HCT116 (cell line): ENCODE measurements around the gene EARS2. TPM values are rescaled to one million over a fixed set of nuclear protein-coding genes. Genes with fewer than 3 reads are reported as not detected.

Experiments used
- ATAC-seq: fragments of 200-7000 bp; cut with Tn5 transposase; 2 replicates; pipeline ENCODE4 v1.9.1; 2020; ENCODE audit warnings: mild to moderate bottlenecking, moderate library complexity
- BruUV-seq: library from RNA; stranded (reverse); fragments of 400-500 nt; replicated peaks from 2 replicates; lab custom pipeline; 2021; lab: Mats Ljungman, UMichigan
- CTCF ChIA-PET: fragments of 300-600 bp; sonication (Branson Sonifier 250); formaldehyde crosslinking; loops from one replicate; lab custom pipeline; 2021; ENCODE audit warnings: antibody characterized with exemption; lab: Charles Lee
- POLR2A ChIA-PET: fragments of 300-600, 350-600 bp; sonication (Branson Sonifier 250); formaldehyde crosslinking; loops from one replicate; lab custom pipeline; 2021; ENCODE audit warnings: antibody characterized with exemption; lab: Charles Lee
- RAD21 ChIA-PET, 2 experiments: fragments of 300-600 bp; sonication (Branson Sonifier 250); formaldehyde crosslinking; loops; one replicate each; lab custom pipeline; 2023; ENCODE audit warnings: low total read pairs in 2 of 2; ENCODE audit not compliant: uncharacterized antibody in 2 of 2, unreplicated experiment in 2 of 2, low non-redundant PET in 1 of 2; lab: Charles Lee
- DNase-seq: peaks from one replicate; pipeline ENCODE4 v3.0.0-alpha.2; 2010; ENCODE audit warnings: low read depth, low spot score
- H2AFZ ChIP-seq: fragments of 200-600 bp; shearing (Covaris generic), sonication (generic); 2 replicates; pipeline ENCODE4 v1.6.1; 2017; ENCODE audit warnings: low read depth, mixed run types, mixed read lengths, antibody characterized with exemption, low read length; ENCODE audit not compliant: poor library complexity, severe bottlenecking
- H3K27ac ChIP-seq: 2 replicates; pipeline ENCODE4 v1.5.1; 2012; ENCODE audit warnings: low read depth, low read length
- H3K27me3 ChIP-seq: fragments of 200-600 bp; sonication (generic); 2 replicates; pipeline ENCODE4 v1.6.1; 2016; ENCODE audit warnings: mixed run types, low read length, mixed read lengths; ENCODE audit not compliant: insufficient read depth
- H3K36me3 ChIP-seq, 2 experiments: fragments of 200-500 bp in 1 of 2; fragments of 200-600 bp in 1 of 2; sonication (Bioruptor generic) in 1 of 2; sonication (generic) in 1 of 2; 2 replicates each; pipeline versions ENCODE4 v1.5.1 to v1.6.1; 2014 to 2016; ENCODE audit warnings: low read length in 2 of 2, inconsistent platforms in 1 of 2, mixed read lengths in 1 of 2, mixed run types in 1 of 2; ENCODE audit not compliant: insufficient read depth in 2 of 2, control insufficient read depth in 1 of 2
- H3K4me1 ChIP-seq, 2 experiments: fragments of 200-600 bp in 1 of 2; sonication (generic) in 1 of 2; 2 replicates each; pipeline versions ENCODE4 v1.5.1 to v1.6.1; 2012 to 2017; ENCODE audit warnings: low read length in 2 of 2, inconsistent platforms in 1 of 2, mild to moderate bottlenecking in 1 of 2, mixed read lengths in 1 of 2, mixed run types in 1 of 2, moderate library complexity in 1 of 2; ENCODE audit not compliant: insufficient read depth in 2 of 2, control insufficient read depth in 1 of 2
- H3K4me2 ChIP-seq: fragments of 200-600 bp; sonication (generic); 2 replicates; pipeline ENCODE4 v1.6.1; 2017; ENCODE audit warnings: mixed run types, low read length, mixed read lengths
- H3K4me3 ChIP-seq, 2 experiments: fragments of 200-600 bp in 1 of 2; sonication (generic) in 1 of 2; replicated peaks in 1 of 2; 2 replicates each; pipeline ENCODE4 v1.5.1; 2011 to 2016; ENCODE audit warnings: low read length in 2 of 2, control low read depth in 1 of 2, low read depth in 1 of 2, mild to moderate bottlenecking in 1 of 2, mixed read lengths in 1 of 2, mixed run types in 1 of 2
- H3K79me2 ChIP-seq: fragments of 200-600 bp; sonication (generic); 2 replicates; pipeline ENCODE4 v1.6.1; 2017; ENCODE audit warnings: mild to moderate bottlenecking, mixed run types, low read length, moderate library complexity, mixed read lengths; ENCODE audit not compliant: insufficient read depth
- H3K9ac ChIP-seq: fragments of 200-600 bp; sonication (generic); 2 replicates; pipeline ENCODE4 v1.6.1; 2016; ENCODE audit warnings: low read length, mixed read lengths
- H3K9me2 ChIP-seq: fragments of 200-600 bp; sonication (generic), shearing (Covaris generic); 2 replicates; pipeline ENCODE4 v1.6.1; 2017; ENCODE audit warnings: mixed run types, mild to moderate bottlenecking, moderate library complexity; ENCODE audit not compliant: insufficient read depth
- H3K9me3 ChIP-seq, 2 experiments: fragments of 200-500 bp in 1 of 2; fragments of 200-600 bp in 1 of 2; sonication (Bioruptor generic) in 1 of 2; sonication (generic) in 1 of 2; 2 replicates each; pipeline ENCODE4 v1.6.1; 2014 to 2017; ENCODE audit warnings: low read length in 2 of 2, mixed read lengths in 2 of 2, inconsistent platforms in 1 of 2, low read depth in 1 of 2, mild to moderate bottlenecking in 1 of 2, mixed run types in 1 of 2, moderate library complexity in 1 of 2; ENCODE audit not compliant: control insufficient read depth in 1 of 2, insufficient read depth in 1 of 2
- H4K20me1 ChIP-seq: fragments of 200-600 bp; sonication (generic), shearing (Covaris generic); 2 replicates; pipeline ENCODE4 v1.6.1; 2017; ENCODE audit warnings: mixed run types, mild to moderate bottlenecking, moderate library complexity; ENCODE audit not compliant: insufficient read depth
- CBX3 ChIP-seq: IDR thresholded peaks from 2 replicates; pipeline ENCODE4 v1.6.1; 2012; ENCODE audit warnings: low read depth
- ELF1 ChIP-seq: IDR thresholded peaks from 2 replicates; pipeline ENCODE4 v1.6.1; 2012; ENCODE audit warnings: low read depth, borderline replicate concordance
- EZH2 ChIP-seq: fragments of 200-600 bp; sonication (generic); IDR thresholded peaks from 2 replicates; pipeline ENCODE4 v1.6.1; 2017; ENCODE audit warnings: antibody characterized with exemption, mixed run types
- POLR2A ChIP-seq: IDR thresholded peaks from 2 replicates; pipeline ENCODE4 v1.7.0; 2011; ENCODE audit warnings: borderline replicate concordance; ENCODE audit not compliant: insufficient read depth, insufficient read length; ENCODE audit errors: extremely low read depth
- SIN3A ChIP-seq: IDR thresholded peaks from 2 replicates; pipeline ENCODE4 v1.6.1; 2012; ENCODE audit warnings: low read depth
- YY1 ChIP-seq: IDR thresholded peaks from 2 replicates; pipeline ENCODE4 v1.6.1; 2011; ENCODE audit warnings: low read length, low read depth, moderate library complexity, mild to moderate bottlenecking; ENCODE audit not compliant: insufficient replicate concordance; ENCODE audit errors: extremely low read depth
- ZNF274 ChIP-seq: fragments of 200-500 bp; sonication (Bioruptor generic); IDR thresholded peaks from 2 replicates; pipeline ENCODE4 v1.6.1; 2014; ENCODE audit warnings: mild to moderate bottlenecking, low read depth, low read length, inconsistent platforms
- intact Hi-C: fragments of 100-400 bp; cut with micrococcal nuclease; formaldehyde crosslinking; loops from 2 replicates; pipeline ENCODE4 v1.10.0; 2022
- total RNA-seq: library from RNA; stranded (reverse); gene quantifications from one replicate; pipeline ENCODE4 v1.2.1, GENCODE V29; 2021; ENCODE audit not compliant: unreplicated experiment
- TF ChIP-seq, protein P1 (sequence below): IDR thresholded peaks from 2 replicates; pipeline ENCODE4 v1.6.1; 2011; ENCODE audit warnings: mild to moderate bottlenecking, low read length, moderate library complexity; ENCODE audit not compliant: insufficient replicate concordance; ENCODE audit errors: extremely low read depth
- TF ChIP-seq, protein P2 (sequence below): IDR thresholded peaks from 2 replicates; pipeline ENCODE4 v1.6.1; 2012; ENCODE audit warnings: low read depth

The EARS2 gene
- total RNA-seq, 1 experiment from 2014 or later: 35.6 TPM

DNA sequence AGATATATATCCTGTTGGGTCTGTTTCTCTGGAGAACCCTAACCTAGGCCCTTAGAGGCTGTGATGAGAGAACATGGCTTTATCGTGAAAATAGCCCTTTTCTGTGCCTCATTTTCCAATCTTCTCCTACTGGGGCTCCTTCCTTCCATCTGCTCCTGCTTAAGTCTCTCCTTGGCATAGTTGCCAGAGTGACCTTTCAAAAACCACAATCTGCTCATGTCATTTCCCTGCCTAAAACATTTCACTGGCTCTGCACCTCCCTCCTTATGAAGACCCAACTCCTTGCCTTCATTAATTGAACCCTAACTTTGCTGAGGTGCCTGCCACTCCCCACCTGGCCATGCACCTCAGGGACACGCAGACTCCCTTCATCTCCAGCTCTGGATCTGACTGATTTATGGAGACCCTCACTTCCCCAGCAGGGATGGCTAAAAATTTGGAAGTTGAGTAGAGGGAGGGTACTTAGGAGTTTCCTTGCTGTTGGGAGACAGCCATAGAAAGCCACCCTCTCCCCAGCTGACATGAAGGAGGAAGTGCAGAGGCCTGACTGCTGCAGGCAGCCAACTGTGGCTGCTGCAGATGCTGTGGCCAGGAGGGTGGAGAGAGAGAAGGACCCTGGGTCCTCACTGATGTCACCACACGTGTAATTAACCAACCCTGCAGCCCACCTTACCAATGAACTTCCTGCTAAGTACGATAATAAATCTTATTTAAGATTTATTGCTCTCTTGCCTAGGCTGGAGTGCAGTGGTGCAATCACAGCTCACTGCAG, 40.6 kb downstream of the EARS2 start:
- H3K79me2 ChIP-seq: no peaks in the 10 kb centered on the region
- H3K4me2 ChIP-seq: no peak overlapping the region
- ATAC-seq (no peak), DNase-seq (no peak)
- no peak overlapping the region for H3K4me3 ChIP-seq
- H3K27ac ChIP-seq: no peak overlapping the region
- TF ChIP-seq ELF1 (no peak), POLR2A (no peak), SIN3A (no peak), ZNF274 (no peak)
- TF ChIP-seq, protein P1, sequence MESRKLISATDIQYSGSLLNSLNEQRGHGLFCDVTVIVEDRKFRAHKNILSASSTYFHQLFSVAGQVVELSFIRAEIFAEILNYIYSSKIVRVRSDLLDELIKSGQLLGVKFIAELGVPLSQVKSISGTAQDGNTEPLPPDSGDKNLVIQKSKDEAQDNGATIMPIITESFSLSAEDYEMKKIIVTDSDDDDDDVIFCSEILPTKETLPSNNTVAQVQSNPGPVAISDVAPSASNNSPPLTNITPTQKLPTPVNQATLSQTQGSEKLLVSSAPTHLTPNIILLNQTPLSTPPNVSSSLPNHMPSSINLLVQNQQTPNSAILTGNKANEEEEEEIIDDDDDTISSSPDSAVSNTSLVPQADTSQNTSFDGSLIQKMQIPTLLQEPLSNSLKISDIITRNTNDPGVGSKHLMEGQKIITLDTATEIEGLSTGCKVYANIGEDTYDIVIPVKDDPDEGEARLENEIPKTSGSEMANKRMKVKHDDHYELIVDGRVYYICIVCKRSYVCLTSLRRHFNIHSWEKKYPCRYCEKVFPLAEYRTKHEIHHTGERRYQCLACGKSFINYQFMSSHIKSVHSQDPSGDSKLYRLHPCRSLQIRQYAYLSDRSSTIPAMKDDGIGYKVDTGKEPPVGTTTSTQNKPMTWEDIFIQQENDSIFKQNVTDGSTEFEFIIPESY: no peak
- no peaks in the 10 kb centered on the region for H3K9me3 ChIP-seq
- no peak overlapping the region for H2AFZ ChIP-seq
- H3K9me2 ChIP-seq: no peaks in the 10 kb centered on the region
- ChIA-PET CTCF (no interaction called here), RAD21 (no interaction called here), POLR2A (no interaction called here)
- no peaks in the 10 kb centered on the region for H3K27me3 ChIP-seq
- no peak overlapping the region for H3K9ac ChIP-seq
- no TSS peak for BruUV-seq
- intact Hi-C loops: no loop called here
- no peaks in the 10 kb centered on the region for H4K20me1 ChIP-seq
- no peaks in the 10 kb centered on the region for H3K4me1 ChIP-seq
- peaks cover 0 to 9% of the 10 kb centered on the region in 2 experiments; a peak in 3 of 4 replicates for H3K36me3 ChIP-seq

DNA sequence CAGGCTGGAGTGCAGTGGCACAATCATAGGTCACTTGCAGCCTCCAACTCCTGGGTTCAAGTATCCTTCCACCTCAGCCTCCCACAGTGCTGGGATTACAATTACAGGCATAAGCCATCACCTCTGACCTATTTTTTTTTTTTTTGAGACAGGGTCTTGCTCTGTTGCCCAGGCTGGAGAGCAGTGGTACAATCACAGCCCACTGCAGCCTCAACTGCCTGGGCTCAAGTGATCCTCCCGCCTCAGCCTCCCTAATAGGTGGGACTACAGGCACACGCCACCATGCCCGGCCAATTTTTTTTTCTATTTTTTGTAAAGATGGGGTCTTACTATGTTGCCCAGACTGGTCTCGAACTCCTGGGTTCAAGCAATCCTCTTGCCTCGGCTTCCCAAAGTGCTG, 41.3 kb downstream of the EARS2 start:
- Histone ChIP-seq H2AFZ (no peak overlapping the region), H3K4me2 (no peak overlapping the region), H3K4me1 (peaks cover under 1% of the 10 kb centered on the region in 2 experiments; a peak in 1 of 4 replicates), H3K4me3 (no peak overlapping the region), H3K27me3 (no peaks in the 10 kb centered on the region), H3K36me3 (peaks cover 0 to 7% of the 10 kb centered on the region in 2 experiments; a peak in 3 of 4 replicates), H4K20me1 (no peaks in the 10 kb centered on the region), H3K9me2 (no peaks in the 10 kb centered on the region), H3K27ac (no peak overlapping the region), H3K9me3 (no peaks in the 10 kb centered on the region), H3K9ac (no peak overlapping the region), H3K79me2 (no peaks in the 10 kb centered on the region)
- CTCF ChIA-PET: no interaction called here
- BruUV-seq: no TSS peak
- intact Hi-C loops: no loop called here
- POLR2A ChIA-PET: no interaction called here
- RAD21 ChIA-PET: no interaction called here
- DNase-seq: no peak
- no peak for ATAC-seq
- TF ChIP-seq, protein P1: no peak
- TF ChIP-seq CBX3 (no peak), YY1 (no peak), POLR2A (no peak), EZH2 (no peak)
- TF ChIP-seq, protein P2, sequence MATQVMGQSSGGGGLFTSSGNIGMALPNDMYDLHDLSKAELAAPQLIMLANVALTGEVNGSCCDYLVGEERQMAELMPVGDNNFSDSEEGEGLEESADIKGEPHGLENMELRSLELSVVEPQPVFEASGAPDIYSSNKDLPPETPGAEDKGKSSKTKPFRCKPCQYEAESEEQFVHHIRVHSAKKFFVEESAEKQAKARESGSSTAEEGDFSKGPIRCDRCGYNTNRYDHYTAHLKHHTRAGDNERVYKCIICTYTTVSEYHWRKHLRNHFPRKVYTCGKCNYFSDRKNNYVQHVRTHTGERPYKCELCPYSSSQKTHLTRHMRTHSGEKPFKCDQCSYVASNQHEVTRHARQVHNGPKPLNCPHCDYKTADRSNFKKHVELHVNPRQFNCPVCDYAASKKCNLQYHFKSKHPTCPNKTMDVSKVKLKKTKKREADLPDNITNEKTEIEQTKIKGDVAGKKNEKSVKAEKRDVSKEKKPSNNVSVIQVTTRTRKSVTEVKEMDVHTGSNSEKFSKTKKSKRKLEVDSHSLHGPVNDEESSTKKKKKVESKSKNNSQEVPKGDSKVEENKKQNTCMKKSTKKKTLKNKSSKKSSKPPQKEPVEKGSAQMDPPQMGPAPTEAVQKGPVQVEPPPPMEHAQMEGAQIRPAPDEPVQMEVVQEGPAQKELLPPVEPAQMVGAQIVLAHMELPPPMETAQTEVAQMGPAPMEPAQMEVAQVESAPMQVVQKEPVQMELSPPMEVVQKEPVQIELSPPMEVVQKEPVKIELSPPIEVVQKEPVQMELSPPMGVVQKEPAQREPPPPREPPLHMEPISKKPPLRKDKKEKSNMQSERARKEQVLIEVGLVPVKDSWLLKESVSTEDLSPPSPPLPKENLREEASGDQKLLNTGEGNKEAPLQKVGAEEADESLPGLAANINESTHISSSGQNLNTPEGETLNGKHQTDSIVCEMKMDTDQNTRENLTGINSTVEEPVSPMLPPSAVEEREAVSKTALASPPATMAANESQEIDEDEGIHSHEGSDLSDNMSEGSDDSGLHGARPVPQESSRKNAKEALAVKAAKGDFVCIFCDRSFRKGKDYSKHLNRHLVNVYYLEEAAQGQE: no peak
